HK-2 (cell line): ENCODE results near the gene PPP1CB.
A peak's percentile ranks its signal among the peaks of the same experiment; 100 is the strongest.

Experiments used
- DNase-seq: peaks from one replicate; pipeline ENCODE4 v3.0.0-alpha.2; 2018; ENCODE audit not compliant: unreplicated experiment

Gene PPP1CB

GRCh38 chr2:28745225-28745624 lies 6.4 kb upstream of the PPP1CB start:
- no peak for DNase-seq

GRCh38 chr2:28745876-28746275 lies 5.8 kb upstream of the PPP1CB start:
- no peak for DNase-seq

- DNase-seq = no peak
Observed at GRCh38 chr2:28746429-28747111, 5.1 kb upstream of the PPP1CB start.

- DNase-seq = no peak
Observed at GRCh38 chr2:28747714-28748113, 3.9 kb upstream of the PPP1CB start.

- DNase-seq = no peak
Observed at GRCh38 chr2:28748176-28748575, 3.5 kb upstream of the PPP1CB start.

GRCh38 chr2:28748941-28749340 lies 2.7 kb upstream of the PPP1CB start:
- no peak for DNase-seq

GRCh38 chr2:28749526-28749925 lies 2.1 kb upstream of the PPP1CB start:
- no peak for DNase-seq

- DNase-seq = peak; percentile 42
Observed at GRCh38 chr2:28750316-28751251, 1.0 kb upstream of the PPP1CB start.

GRCh38 chr2:28751956-28752630 lies 463 bp downstream of the PPP1CB start:
- DNase-seq = no peak

- no peak for DNase-seq
Observed at GRCh38 chr2:28752631-28753376, 1.2 kb downstream of the PPP1CB start.

- no peak for DNase-seq
Observed at GRCh38 chr2:28754321-28754720, 2.7 kb downstream of the PPP1CB start.

GRCh38 chr2:28755421-28755820 lies 3.8 kb downstream of the PPP1CB start:
- DNase-seq = no peak

- no peak for DNase-seq
Observed at GRCh38 chr2:28758459-28758858, 6.8 kb downstream of the PPP1CB start.

GRCh38 chr2:28761420-28761819 lies 9.8 kb downstream of the PPP1CB start:
- no peak for DNase-seq

GRCh38 chr2:28764909-28765711 lies 13.5 kb downstream of the PPP1CB start:
- no peak for DNase-seq

GRCh38 chr2:28766070-28766469 lies 14.4 kb downstream of the PPP1CB start:
- no peak for DNase-seq

GRCh38 chr2:28767337-28767736 lies 15.7 kb downstream of the PPP1CB start:
- DNase-seq = no peak

- no peak for DNase-seq
Observed at GRCh38 chr2:28768422-28768821, 16.8 kb downstream of the PPP1CB start.

GRCh38 chr2:28768952-28769351 lies 17.3 kb downstream of the PPP1CB start:
- no peak for DNase-seq

GRCh38 chr2:28772351-28772750 lies 20.7 kb downstream of the PPP1CB start:
- DNase-seq = no peak

GRCh38 chr2:28776471-28776870 lies 24.8 kb downstream of the PPP1CB start:
- DNase-seq = no peak
